ENCODE measurements around the gene ENOX1. TPM values are rescaled to one million over a fixed set of nuclear protein-coding genes. Genes with fewer than 3 reads are reported as not detected.

ENOX1 gene
- total RNA-seq, 1 experiment from 2014 or later, result 0.26 TPM

GRCh38 chr13:43271152-43271551 is 515.6 kb downstream of the ENOX1 start:
- DNase-seq (ENCODE audit: low spot score), result no peak
- TF ChIP-seq ZNF138 (CRISPR knock-in tag; conservative IDR thresholded peaks at IDR 0.05) (no peak), SMAD3 (CRISPR knock-in tag; IDR thresholded peaks at IDR 0.05; ENCODE audit: borderline replicate concordance) (no peak), GTF2I (CRISPR knock-in tag; conservative IDR thresholded peaks at IDR 0.05) (no peak), SMAD4 (CRISPR knock-in tag; IDR thresholded peaks at IDR 0.05) (no peak), PRDM15 (CRISPR knock-in tag; IDR thresholded peaks at IDR 0.05) (no peak), ZNF671 (CRISPR knock-in tag; IDR thresholded peaks at IDR 0.05) (no peak), ZNF425 (CRISPR knock-in tag; conservative IDR thresholded peaks at IDR 0.05) (no peak), NR2C2 (CRISPR knock-in tag; IDR thresholded peaks at IDR 0.05) (no peak), IRF2 (CRISPR knock-in tag; IDR thresholded peaks at IDR 0.05; ENCODE audit: borderline replicate concordance, low read depth) (no peak), ZNF423 (CRISPR knock-in tag; IDR thresholded peaks at IDR 0.05) (no peak), RORB (CRISPR knock-in tag; IDR thresholded peaks at IDR 0.05) (no peak), FOXK1 (CRISPR knock-in tag; IDR thresholded peaks at IDR 0.05) (no peak), MXD4 (CRISPR knock-in tag; IDR thresholded peaks at IDR 0.05; ENCODE audit: borderline replicate concordance) (no peak)
- Mint-ChIP-seq H3K27me3 (ENCODE audit: low read depth) (peaks cover 2% of the 10 kb centered on the region; the same call in 1 of the 2 replicates), H3K36me3 (no peaks in the 10 kb centered on the region), H3K4me1 (peaks cover 31% of the 10 kb centered on the region), H3K9me3 (no peaks in the 10 kb centered on the region), H3K27ac (no peak overlapping the region), H3K4me3 (no peak overlapping the region)
- POLR2A ChIA-PET, result no interaction called here
- CTCF ChIA-PET, result no interaction called here
- no peak for ATAC-seq

GRCh38 chr13:43270130-43270830 is 516.5 kb downstream of the ENOX1 start:
- CTCF ChIA-PET, result interaction anchor here (1.1 kb wide), 1 partner anchor 154 kb away, joined by 3 read pairs; no protein-coding TSS in a partner anchor
- peaks cover 2% of the 10 kb centered on the region; the same call in 1 of the 2 replicates for H3K27me3 Mint-ChIP-seq (ENCODE audit: low read depth)
- peak; percentile 31; the same call in 1 of the 2 replicates for ATAC-seq
- TF ChIP-seq ZNF396 (CRISPR knock-in tag; IDR thresholded peaks at IDR 0.05; ENCODE audit: borderline replicate concordance) (no peak), TCF7 (CRISPR knock-in tag; IDR thresholded peaks at IDR 0.05; ENCODE audit: low read depth) (no peak), TP53 (CRISPR knock-in tag; IDR thresholded peaks at IDR 0.05) (no peak), CBFB (CRISPR knock-in tag; IDR thresholded peaks at IDR 0.05; ENCODE audit: low read depth) (no peak), PREB (CRISPR knock-in tag; IDR thresholded peaks at IDR 0.05; ENCODE audit: borderline replicate concordance) (no peak), ESRRA (CRISPR knock-in tag; IDR thresholded peaks at IDR 0.05; ENCODE audit: borderline replicate concordance) (no peak), RORB (CRISPR knock-in tag; IDR thresholded peaks at IDR 0.05) (no peak), EMX1 (CRISPR knock-in tag; IDR thresholded peaks at IDR 0.05) (no peak), SMAD4 (CRISPR knock-in tag; IDR thresholded peaks at IDR 0.05) (no peak), JUN (CRISPR knock-in tag; IDR thresholded peaks at IDR 0.05) (no peak), GRHL2 (CRISPR knock-in tag; IDR thresholded peaks at IDR 0.05; ENCODE audit: insufficient replicate concordance, severe bottlenecking) (no peak), GTF2I (CRISPR knock-in tag; conservative IDR thresholded peaks at IDR 0.05) (no peak), USF2 (CRISPR knock-in tag; IDR thresholded peaks at IDR 0.05) (no peak), CDX4 (CRISPR knock-in tag; IDR thresholded peaks at IDR 0.05; ENCODE audit: borderline replicate concordance) (no peak), E2F5 (CRISPR knock-in tag; IDR thresholded peaks at IDR 0.05) (no peak), GABPB1 (CRISPR knock-in tag; IDR thresholded peaks at IDR 0.05) (no peak), ZNF232 (CRISPR knock-in tag; IDR thresholded peaks at IDR 0.05) (no peak)

More at GRCh38 chr13:43270130-43270830, 516.5 kb downstream of the ENOX1 start:
- no peak for DNase-seq (ENCODE audit: low spot score)
- no peaks in the 10 kb centered on the region for H3K9me3 Mint-ChIP-seq
- H3K36me3 Mint-ChIP-seq, result no peaks in the 10 kb centered on the region
- POLR2A ChIA-PET, result no interaction called here
- peaks cover 29% of the 10 kb centered on the region for H3K4me1 Mint-ChIP-seq
- no peak overlapping the region for H3K4me3 Mint-ChIP-seq
- H3K27ac Mint-ChIP-seq, result no peak overlapping the region
